LNCAP (cell line): Measurements from ENCODE around the gene CNGA2.

Source experiments
- CTCF ChIP-seq: fragments of 450-650 bp; IDR thresholded peaks from 2 replicates; pipeline ENCODE4 v1.5.1; 2017; ENCODE audit warnings: mild to moderate bottlenecking

The CNGA2 gene

GRCh38 chrX:151742311-151742710 lies 7.8 kb downstream of the CNGA2 start:
- TF ChIP-seq CTCF, result no peak

GRCh38 chrX:151743651-151744470 lies 9.3 kb downstream of the CNGA2 start:
- TF ChIP-seq CTCF, result no peak

GRCh38 chrX:151745651-151746050 lies 11.1 kb downstream of the CNGA2 start:
- no peak for TF ChIP-seq CTCF

GRCh38 chrX:151746502-151746901 lies 12.0 kb downstream of the CNGA2 start:
- no peak for TF ChIP-seq CTCF

GRCh38 chrX:151750511-151750910 lies 16.0 kb downstream of the CNGA2 start:
- TF ChIP-seq CTCF, result no peak

GRCh38 chrX:151752847-151753246 lies 18.3 kb downstream of the CNGA2 start:
- no peak for TF ChIP-seq CTCF

- peak; percentile 71 for TF ChIP-seq CTCF
These were observed 18.9 kb downstream of the CNGA2 start for GRCh38 chrX:151753313-151754046.
